ENCODE results near the gene LRCH1. TPM values are rescaled to one million over a fixed set of nuclear protein-coding genes. Genes with fewer than 3 reads are reported as not detected.

LRCH1 gene
- total and polyA plus RNA-seq, 2 of the 13 experiments (the other 11 are each of a cell fraction or from before 2014, with no cell fraction given): 4.1 to 12.6 TPM

GRCh38 chr13:46796515-46797474, 243.8 kb downstream of the LRCH1 start, which contains the start of gene ESD (continued):
- TF ChIP-seq KIAA2018 (CRISPR knock-in tag; IDR thresholded peaks at IDR 0.05; ENCODE audit: borderline replicate concordance): no peak
- no peak for TF ChIP-seq RAD21 (CRISPR knock-in tag; IDR thresholded peaks at IDR 0.05)
- no peak for TF ChIP-seq ZNF766 (CRISPR knock-in tag; IDR thresholded peaks at IDR 0.05; ENCODE audit: borderline replicate concordance)
- TF ChIP-seq THAP11 (CRISPR knock-in tag; IDR thresholded peaks at IDR 0.05): peak; percentile 51
- peak; percentile 64; the same call in 1 of the 2 replicates for TF ChIP-seq ZNF678 (CRISPR knock-in tag; IDR thresholded peaks at IDR 0.05)
- TF ChIP-seq HNF4A (CRISPR knock-in tag; IDR thresholded peaks at IDR 0.05): peak; percentile 38; the same call in 1 of the 2 replicates
- TF ChIP-seq, protein P1, sequence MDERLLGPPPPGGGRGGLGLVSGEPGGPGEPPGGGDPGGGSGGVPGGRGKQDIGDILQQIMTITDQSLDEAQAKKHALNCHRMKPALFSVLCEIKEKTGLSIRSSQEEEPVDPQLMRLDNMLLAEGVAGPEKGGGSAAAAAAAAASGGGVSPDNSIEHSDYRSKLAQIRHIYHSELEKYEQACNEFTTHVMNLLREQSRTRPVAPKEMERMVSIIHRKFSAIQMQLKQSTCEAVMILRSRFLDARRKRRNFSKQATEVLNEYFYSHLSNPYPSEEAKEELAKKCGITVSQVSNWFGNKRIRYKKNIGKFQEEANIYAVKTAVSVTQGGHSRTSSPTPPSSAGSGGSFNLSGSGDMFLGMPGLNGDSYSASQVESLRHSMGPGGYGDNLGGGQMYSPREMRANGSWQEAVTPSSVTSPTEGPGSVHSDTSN (CRISPR knock-in tag; IDR thresholded peaks at IDR 0.05): no peak
- no peak for TF ChIP-seq GTF2F1 (IDR thresholded peaks at IDR 0.05; ENCODE audit: low read length)
- no peak for TF ChIP-seq ZNF343 (CRISPR knock-in tag; IDR thresholded peaks at IDR 0.05)
- peak; percentile 68; the same call in 1 of the 2 replicates for TF ChIP-seq SP140L (CRISPR knock-in tag; IDR thresholded peaks at IDR 0.05; ENCODE audit: borderline replicate concordance)
- TF ChIP-seq ZNF280B (CRISPR knock-in tag; IDR thresholded peaks at IDR 0.05; ENCODE audit: borderline replicate concordance): no peak; the same call in 1 of the 2 replicates
- no peak for TF ChIP-seq SRSF1 (optimal IDR thresholded peaks at IDR 0.05; ENCODE audit: low read depth, low read length)
- peak; percentile 68; the same call in 1 of the 2 replicates for TF ChIP-seq FOXJ3 (CRISPR knock-in tag; IDR thresholded peaks at IDR 0.05; ENCODE audit: borderline replicate concordance)
- TF ChIP-seq MYC (CRISPR knock-in tag; IDR thresholded peaks at IDR 0.05; ENCODE audit: borderline replicate concordance): peak; percentile 89; the same call in 1 of the 2 replicates
- TF ChIP-seq HNRNPK (IDR thresholded peaks at IDR 0.05; ENCODE audit: low read depth, low read length, poor library complexity, severe bottlenecking): peak; percentile 58
- peak; percentile 25; the same call in 1 of the 2 replicates for TF ChIP-seq ZNF510 (CRISPR knock-in tag; IDR thresholded peaks at IDR 0.05; ENCODE audit: low read depth)
- peak; percentile 79 for TF ChIP-seq BORCS8-MEF2B (CRISPR knock-in tag; IDR thresholded peaks at IDR 0.05)

Measured in HepG2 (cell line).